Tibial artery (tissue), 4 donors: ENCODE results near the gene HMCES.
"Not testable (repeated sequence)": the region's sequence is repeated elsewhere in the genome, so short reads cannot be mapped to it uniquely, and the experiment has no call there.

Experiments used
- DNase-seq, 2 donors: peaks; one replicate each; pipeline ENCODE4 v3.0.0-alpha.2; 2019
- H3K27ac ChIP-seq, 2 donors: fragments of 200-600 bp; sonication (generic) in 1 of 2; 1 replicate in 1 of 2; 2 replicates in 1 of 2; pipeline ENCODE4 v1.5.1; 2018 to 2019; ENCODE audit warnings: mild to moderate bottlenecking in 1 of 2
- H3K27me3 ChIP-seq, 2 donors: fragments of 200-600 bp; sonication (generic) in 1 of 2; one replicate each; pipeline versions ENCODE4 v1.5.1 to v1.6.0; 2016 to 2019
- H3K36me3 ChIP-seq, 3 donors: fragments of 200-600 bp; sonication (generic) in 2 of 3; one replicate each; pipeline ENCODE4 v1.5.1; 2016 to 2019; ENCODE audit warnings: mild to moderate bottlenecking in 2 of 3
- H3K4me1 ChIP-seq, 4 donors: fragments of 200-600 bp; sonication (generic) in 2 of 4; 1 replicate in 3 of 4; 2 replicates in 1 of 4; pipeline ENCODE4 v1.5.1; 2016 to 2019
- H3K4me3 ChIP-seq, 2 donors: fragments of 200-600 bp; sonication (generic) in 1 of 2; 1 replicate in 1 of 2; 2 replicates in 1 of 2; pipeline ENCODE4 v1.5.1; 2018 to 2019; ENCODE audit warnings: mild to moderate bottlenecking in 2 of 2
- H3K9me3 ChIP-seq, 3 donors: fragments of 200-600 bp; sonication (generic) in 1 of 3; one replicate each; pipeline ENCODE4 v1.5.1; 2016 to 2019
- CTCF ChIP-seq, 2 experiments: fragments of 200-600 bp in 1 of 2; fragments of 450-650 bp in 1 of 2; IDR thresholded peaks; one replicate each; pipeline ENCODE4 v1.5.1; 2017 to 2019; ENCODE audit warnings: antibody characterized with exemption in 2 of 2, mild to moderate bottlenecking in 1 of 2, moderate library complexity in 1 of 2
- intact Hi-C: fragments of 100-400 bp; cut with DNase I; formaldehyde crosslinking; loops from one replicate; pipeline ENCODE4 v1.15.0; 2023; ENCODE audit warnings: low total_unique reads

HMCES gene

DNA sequence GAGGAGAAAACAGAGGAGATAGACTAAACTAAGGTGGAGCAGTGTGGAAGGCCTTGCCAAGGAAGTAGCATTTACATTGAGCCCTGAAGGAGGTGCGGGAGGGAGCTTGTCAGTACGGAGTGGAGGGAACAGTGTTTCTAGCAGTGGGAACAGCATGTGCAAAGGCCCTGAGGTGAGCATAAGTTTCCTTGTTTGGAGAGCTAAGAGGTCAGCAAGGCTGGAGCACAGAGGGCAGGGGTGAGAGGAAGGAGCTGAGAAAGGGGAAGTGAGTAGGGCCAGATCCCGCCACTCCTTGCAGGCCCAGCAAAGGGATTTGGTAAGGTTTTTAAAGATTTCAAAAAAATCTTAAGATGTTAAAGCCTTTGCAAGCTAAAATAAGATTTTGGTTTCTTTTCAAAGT is 70.1 kb downstream of the HMCES start:
- TF ChIP-seq CTCF (IDR thresholded peaks at IDR 0.05) = no peak
- DNase-seq = no peak
- H3K9me3 ChIP-seq = no peaks in the 10 kb centered on the region
- intact Hi-C loops = no loop called here
- H3K27me3 ChIP-seq = peaks cover 0 to 11% of the 10 kb centered on the region in 2 donors
- H3K4me3 ChIP-seq = no peak overlapping the region
- peaks cover 0 to 22% (median 15%) of the 10 kb centered on the region in 4 donors for H3K4me1 ChIP-seq
- H3K27ac ChIP-seq = no peak overlapping the region
- no peaks in the 10 kb centered on the region for H3K36me3 ChIP-seq

GRCh38 chr3:129349169-129349568 is 70.5 kb downstream of the HMCES start:
- peaks cover 0 to 18% (median 11%) of the 10 kb centered on the region in 4 donors for H3K4me1 ChIP-seq
- H3K27ac ChIP-seq = not testable (repeated sequence)

GRCh38 chr3:129349791-129350190 is 71.1 kb downstream of the HMCES start:
- intact Hi-C loops = no loop called here

More at GRCh38 chr3:129349169-129349568, 70.5 kb downstream of the HMCES start:
- intact Hi-C loops, H3K4me3 ChIP-seq, H3K36me3 ChIP-seq, H3K9me3 ChIP-seq, DNase-seq: not testable (repeated sequence)
- peaks cover 0 to 11% of the 10 kb centered on the region in 2 donors for H3K27me3 ChIP-seq

GRCh38 chr3:129352045-129352444 is 73.4 kb downstream of the HMCES start:
- H3K27me3 ChIP-seq = peaks cover 0 to 11% of the 10 kb centered on the region in 2 donors
- DNase-seq = no peak
- H3K36me3 ChIP-seq = no peaks in the 10 kb centered on the region
- H3K27ac ChIP-seq = no peak overlapping the region
- H3K4me3 ChIP-seq = no peak overlapping the region
- H3K9me3 ChIP-seq = no peaks in the 10 kb centered on the region
- no peaks in the 10 kb centered on the region for H3K4me1 ChIP-seq
- no peak for TF ChIP-seq CTCF (IDR thresholded peaks at IDR 0.05)
- intact Hi-C loops = no loop called here

More at GRCh38 chr3:129349791-129350190, 71.1 kb downstream of the HMCES start:
- H3K36me3 ChIP-seq = no peaks in the 10 kb centered on the region
- H3K4me1 ChIP-seq = peaks cover 0 to 13% (median 5%) of the 10 kb centered on the region in 4 donors
- H3K27ac ChIP-seq = no peak overlapping the region
- H3K9me3 ChIP-seq = no peaks in the 10 kb centered on the region
- H3K27me3 ChIP-seq = peaks cover 0 to 11% of the 10 kb centered on the region in 2 donors
- DNase-seq = no peak
- H3K4me3 ChIP-seq = no peak overlapping the region
- no peak for TF ChIP-seq CTCF (IDR thresholded peaks at IDR 0.05)

GRCh38 chr3:129352650-129353588 is 74.2 kb downstream of the HMCES start:
- Histone ChIP-seq H3K9me3 (no peaks in the 10 kb centered on the region), H3K27ac (no peak overlapping the region), H3K27me3 (peaks cover 0 to 11% of the 10 kb centered on the region in 2 donors), H3K4me3 (no peak overlapping the region), H3K36me3 (no peaks in the 10 kb centered on the region), H3K4me1 (no peaks in the 10 kb centered on the region)
- DNase-seq = no peak
- intact Hi-C loops = no loop called here
- TF ChIP-seq CTCF (IDR thresholded peaks at IDR 0.05) = no peak

DNA sequence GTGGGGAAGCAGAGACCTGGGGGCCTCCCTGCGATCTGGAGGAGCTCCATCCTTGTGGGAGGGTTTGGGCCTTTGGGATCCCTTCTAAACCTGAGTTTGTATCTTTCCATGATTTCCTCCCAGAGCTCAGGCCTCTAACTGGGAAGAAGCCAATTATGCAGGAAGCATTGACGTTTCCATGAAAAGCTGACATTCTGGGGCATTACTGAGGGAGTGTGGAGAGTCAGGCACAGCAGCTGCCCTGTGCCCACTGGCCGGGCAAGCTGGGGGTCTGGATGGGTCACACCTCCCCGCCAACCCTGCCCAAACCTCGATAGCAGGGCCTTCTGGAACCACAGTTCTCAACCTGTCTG is 74.9 kb downstream of the HMCES start:
- TF ChIP-seq CTCF (IDR thresholded peaks at IDR 0.05) = no peak
- H3K9me3 ChIP-seq = no peaks in the 10 kb centered on the region
- DNase-seq = no peak
- no peak overlapping the region for H3K27ac ChIP-seq
- intact Hi-C loops = no loop called here
- no peaks in the 10 kb centered on the region for H3K36me3 ChIP-seq
- no peaks in the 10 kb centered on the region for H3K4me1 ChIP-seq
- H3K4me3 ChIP-seq = no peak overlapping the region
- H3K27me3 ChIP-seq = peaks cover 0 to 15% of the 10 kb centered on the region in 2 donors
